Testis (tissue), 3 donors: ENCODE measurements around the gene MAML2. TPM values are rescaled to one million over a fixed set of nuclear protein-coding genes. Genes with fewer than 3 reads are reported as not detected.
A peak's percentile ranks its signal among the peaks of the same experiment; 100 is the strongest.

ENCODE experiments used
- DNase-seq: peaks from one replicate; pipeline ENCODE4 v3.0.0-alpha.2; 2019
- H3K27ac ChIP-seq, 2 donors: fragments of 200-600 bp; sonication (generic); one replicate each; pipeline ENCODE4 v1.5.1; 2019
- H3K27me3 ChIP-seq: fragments of 200-600 bp; sonication (generic); one replicate; pipeline ENCODE4 v1.5.1; 2019
- H3K36me3 ChIP-seq: fragments of 200-600 bp; sonication (generic); one replicate; pipeline ENCODE4 v1.5.1; 2017; ENCODE audit warnings: low read depth; ENCODE audit errors: missing control alignments
- H3K4me1 ChIP-seq: fragments of 200-600 bp; sonication (generic); one replicate; pipeline ENCODE4 v1.5.1; 2019
- H3K4me3 ChIP-seq, 2 donors: fragments of 200-600 bp; sonication (generic); one replicate each; pipeline ENCODE4 v1.5.1; 2017 to 2019
- H3K9me3 ChIP-seq: fragments of 200-600 bp; sonication (generic); one replicate; pipeline ENCODE4 v1.5.1; 2017
- POLR2A ChIP-seq: fragments of 450-650 bp; IDR thresholded peaks from one replicate; pipeline ENCODE4 v1.6.1; 2017; ENCODE audit warnings: antibody characterized with exemption, mild to moderate bottlenecking, moderate library complexity
- WGBS, 2 donors: methylation state at CpG; one replicate each; pipeline ENCODE4 v1.1.5; 2018; 5-methylcytosine and 5-hydroxymethylcytosine counted together
- intact Hi-C: fragments of 100-400 bp; cut with DNase I; formaldehyde crosslinking; loops from one replicate; pipeline ENCODE4 v1.15.1; 2023; ENCODE audit warnings: low total_unique reads
- polyA plus RNA-seq: library from polyadenylated mRNA; stranded (reverse); fragments of 350-450 nt; fragmentation: Illumina TruSeq; extraction: RNeasy Lipid Tissue Mini Kit (QIAGEN cat#74804); gene quantifications from one replicate; pipeline ENCODE4 v1.2.3, GENCODE V29; 2014; ENCODE audit warnings: low read depth, low replicate concordance; ENCODE audit not compliant: insufficient read depth
- total RNA-seq, 2 donors: library from RNA; depleted of rRNA; stranded (reverse); fragments of >200 nt; gene quantifications; one replicate each; pipeline ENCODE4 v1.2.3, GENCODE V29; 2016
- TF ChIP-seq, protein P1 (sequence below), 3 experiments: fragments of 450-650 bp in 2 of 3; fragments of 200-600 bp in 1 of 3; sonication (generic) in 1 of 3; IDR thresholded peaks; one replicate each; pipeline ENCODE4 v1.5.1; 2016 to 2019; ENCODE audit warnings: antibody characterized with exemption in 3 of 3, mild to moderate bottlenecking in 2 of 3, moderate library complexity in 1 of 3

The MAML2 gene
- total and polyA plus RNA-seq, 3 donors from 2014 or later: 5.1 to 23.6 (median 17.6) TPM

DNA sequence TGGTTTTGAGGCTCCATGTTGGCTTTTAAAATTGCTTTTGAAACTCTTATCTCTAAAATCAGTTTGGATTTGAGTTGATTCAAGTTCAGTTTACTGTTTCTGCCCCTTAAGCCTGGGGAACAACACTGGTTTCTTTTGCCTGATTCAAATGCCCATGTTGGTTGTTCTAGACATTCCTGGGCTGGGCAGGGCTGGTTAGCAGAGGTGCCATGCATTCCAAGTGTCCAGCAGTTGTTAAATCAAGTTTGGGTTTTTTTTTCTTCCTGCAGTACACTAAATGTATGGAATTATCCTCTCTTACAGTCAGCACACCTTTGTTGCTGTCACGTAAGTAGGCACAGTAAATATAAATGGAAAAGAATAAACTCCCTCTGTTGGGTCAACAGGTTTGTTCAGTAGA is 351.9 kb downstream of the MAML2 start:
- Histone ChIP-seq H3K27me3 (no peaks in the 10 kb centered on the region), H3K4me3 (no peak overlapping the region), H3K36me3 (no peaks in the 10 kb centered on the region), H3K4me1 (peaks cover 9% of the 10 kb centered on the region), H3K27ac (peak overlapping the region in 1 of 2 donors; percentile 22), H3K9me3 (no peaks in the 10 kb centered on the region)
- intact Hi-C loops: no loop called here
- 81 to 93% methylated on average over 1 of the region's 1 CpG for WGBS, 2 donors
- DNase-seq: no peak
- TF ChIP-seq, protein P1, sequence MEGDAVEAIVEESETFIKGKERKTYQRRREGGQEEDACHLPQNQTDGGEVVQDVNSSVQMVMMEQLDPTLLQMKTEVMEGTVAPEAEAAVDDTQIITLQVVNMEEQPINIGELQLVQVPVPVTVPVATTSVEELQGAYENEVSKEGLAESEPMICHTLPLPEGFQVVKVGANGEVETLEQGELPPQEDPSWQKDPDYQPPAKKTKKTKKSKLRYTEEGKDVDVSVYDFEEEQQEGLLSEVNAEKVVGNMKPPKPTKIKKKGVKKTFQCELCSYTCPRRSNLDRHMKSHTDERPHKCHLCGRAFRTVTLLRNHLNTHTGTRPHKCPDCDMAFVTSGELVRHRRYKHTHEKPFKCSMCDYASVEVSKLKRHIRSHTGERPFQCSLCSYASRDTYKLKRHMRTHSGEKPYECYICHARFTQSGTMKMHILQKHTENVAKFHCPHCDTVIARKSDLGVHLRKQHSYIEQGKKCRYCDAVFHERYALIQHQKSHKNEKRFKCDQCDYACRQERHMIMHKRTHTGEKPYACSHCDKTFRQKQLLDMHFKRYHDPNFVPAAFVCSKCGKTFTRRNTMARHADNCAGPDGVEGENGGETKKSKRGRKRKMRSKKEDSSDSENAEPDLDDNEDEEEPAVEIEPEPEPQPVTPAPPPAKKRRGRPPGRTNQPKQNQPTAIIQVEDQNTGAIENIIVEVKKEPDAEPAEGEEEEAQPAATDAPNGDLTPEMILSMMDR (IDR thresholded peaks at IDR 0.05): no peak
- no peak for TF ChIP-seq POLR2A

DNA sequence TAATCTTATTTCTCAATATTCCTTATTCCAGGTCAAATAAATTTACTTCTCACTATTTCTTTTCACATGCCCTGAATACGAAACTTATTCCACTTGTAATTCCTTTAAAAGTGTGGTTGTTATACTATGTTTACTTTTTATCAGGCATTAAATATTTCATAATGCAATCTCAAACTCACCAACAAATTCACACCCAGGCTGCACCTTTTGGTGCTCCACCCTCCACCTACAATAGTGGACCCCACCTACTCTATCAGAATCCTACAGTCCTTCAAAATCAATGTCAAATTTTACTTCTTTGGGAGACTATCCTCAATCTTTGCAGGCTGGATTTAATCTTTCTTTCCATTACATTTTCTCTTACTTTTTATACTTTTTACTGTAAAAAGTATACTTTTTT is 353.2 kb downstream of the MAML2 start:
- 77 to 84% methylated on average over 1 of the region's 1 CpG for WGBS, 2 donors
- intact Hi-C loops: no loop called here
- H3K4me3 ChIP-seq: no peak overlapping the region

GRCh38 chr11:95989076-95989605 is 353.9 kb downstream of the MAML2 start:
- H3K27me3 ChIP-seq: no peaks in the 10 kb centered on the region
- TF ChIP-seq, protein P1 (IDR thresholded peaks at IDR 0.05): no peak
- no peak for TF ChIP-seq POLR2A
- no peak overlapping the region for H3K27ac ChIP-seq
- H3K9me3 ChIP-seq: no peaks in the 10 kb centered on the region
- DNase-seq: no peak
- H3K36me3 ChIP-seq: no peaks in the 10 kb centered on the region
- WGBS, 2 donors: 90 to 94% methylated on average over 2 of the region's 2 CpGs
- intact Hi-C loops: no loop called here
- no peak overlapping the region for H3K4me3 ChIP-seq
- H3K4me1 ChIP-seq: peaks cover 9% of the 10 kb centered on the region

More for the DNA sequence above, 353.2 kb downstream of the MAML2 start:
- H3K27ac ChIP-seq: no peak overlapping the region
- H3K4me1 ChIP-seq: peaks cover 9% of the 10 kb centered on the region
- no peak for TF ChIP-seq POLR2A
- TF ChIP-seq, protein P1 (IDR thresholded peaks at IDR 0.05): no peak
- H3K27me3 ChIP-seq: no peaks in the 10 kb centered on the region
- DNase-seq: no peak
- H3K36me3 ChIP-seq: no peaks in the 10 kb centered on the region
- H3K9me3 ChIP-seq: no peaks in the 10 kb centered on the region

GRCh38 chr11:95985174-95985808 is 357.7 kb downstream of the MAML2 start:
- no peak overlapping the region for H3K27ac ChIP-seq
- H3K9me3 ChIP-seq: no peaks in the 10 kb centered on the region
- no peaks in the 10 kb centered on the region for H3K27me3 ChIP-seq
- H3K4me3 ChIP-seq: no peak overlapping the region
- 63 to 67% methylated on average over 1 of the region's 1 CpG for WGBS, 2 donors
- DNase-seq: no peak
- H3K36me3 ChIP-seq: no peaks in the 10 kb centered on the region
- TF ChIP-seq, protein P1 (IDR thresholded peaks at IDR 0.05): no peak
- TF ChIP-seq POLR2A: no peak
- intact Hi-C loops: no loop called here
- H3K4me1 ChIP-seq: no peaks in the 10 kb centered on the region

GRCh38 chr11:95984072-95984471 is 358.9 kb downstream of the MAML2 start:
- Histone ChIP-seq H3K36me3 (no peaks in the 10 kb centered on the region), H3K27ac (no peak overlapping the region), H3K4me1 (no peaks in the 10 kb centered on the region), H3K4me3 (no peak overlapping the region), H3K9me3 (no peaks in the 10 kb centered on the region), H3K27me3 (no peaks in the 10 kb centered on the region)
- WGBS, 2 donors: 75 to 90% methylated on average over 2 of the region's 2 CpGs
- no peak for TF ChIP-seq POLR2A
- TF ChIP-seq, protein P1 (IDR thresholded peaks at IDR 0.05): no peak
- DNase-seq: no peak
- intact Hi-C loops: no loop called here
